Measurements from ENCODE around the gene GDF2. TPM values are rescaled to one million over a fixed set of nuclear protein-coding genes. Genes with fewer than 3 reads are reported as not detected.

The GDF2 gene
- total RNA-seq, 1 donor from 2014 or later, result not detected

- H3K9me3 Mint-ChIP-seq, result no peaks in the 10 kb centered on the region
- TF ChIP-seq, protein P1, sequence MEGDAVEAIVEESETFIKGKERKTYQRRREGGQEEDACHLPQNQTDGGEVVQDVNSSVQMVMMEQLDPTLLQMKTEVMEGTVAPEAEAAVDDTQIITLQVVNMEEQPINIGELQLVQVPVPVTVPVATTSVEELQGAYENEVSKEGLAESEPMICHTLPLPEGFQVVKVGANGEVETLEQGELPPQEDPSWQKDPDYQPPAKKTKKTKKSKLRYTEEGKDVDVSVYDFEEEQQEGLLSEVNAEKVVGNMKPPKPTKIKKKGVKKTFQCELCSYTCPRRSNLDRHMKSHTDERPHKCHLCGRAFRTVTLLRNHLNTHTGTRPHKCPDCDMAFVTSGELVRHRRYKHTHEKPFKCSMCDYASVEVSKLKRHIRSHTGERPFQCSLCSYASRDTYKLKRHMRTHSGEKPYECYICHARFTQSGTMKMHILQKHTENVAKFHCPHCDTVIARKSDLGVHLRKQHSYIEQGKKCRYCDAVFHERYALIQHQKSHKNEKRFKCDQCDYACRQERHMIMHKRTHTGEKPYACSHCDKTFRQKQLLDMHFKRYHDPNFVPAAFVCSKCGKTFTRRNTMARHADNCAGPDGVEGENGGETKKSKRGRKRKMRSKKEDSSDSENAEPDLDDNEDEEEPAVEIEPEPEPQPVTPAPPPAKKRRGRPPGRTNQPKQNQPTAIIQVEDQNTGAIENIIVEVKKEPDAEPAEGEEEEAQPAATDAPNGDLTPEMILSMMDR (conservative IDR thresholded peaks at IDR 0.05), result no peak
- H3K4me3 Mint-ChIP-seq, result no peak overlapping the region
- DNase-seq (ENCODE audit: extremely low spot score, unreplicated experiment), result no peak
- H3K27ac Mint-ChIP-seq, result no peak overlapping the region
- no peaks in the 10 kb centered on the region for H3K36me3 Mint-ChIP-seq
- H3K4me1 Mint-ChIP-seq (ENCODE audit: unreplicated experiment), result peaks cover 18% of the 10 kb centered on the region
- peaks cover 58% of the 10 kb centered on the region for H3K27me3 Mint-ChIP-seq
Observed at GRCh38 chr10:47291682-47292081, 30.6 kb upstream of the GDF2 start.

DNA sequence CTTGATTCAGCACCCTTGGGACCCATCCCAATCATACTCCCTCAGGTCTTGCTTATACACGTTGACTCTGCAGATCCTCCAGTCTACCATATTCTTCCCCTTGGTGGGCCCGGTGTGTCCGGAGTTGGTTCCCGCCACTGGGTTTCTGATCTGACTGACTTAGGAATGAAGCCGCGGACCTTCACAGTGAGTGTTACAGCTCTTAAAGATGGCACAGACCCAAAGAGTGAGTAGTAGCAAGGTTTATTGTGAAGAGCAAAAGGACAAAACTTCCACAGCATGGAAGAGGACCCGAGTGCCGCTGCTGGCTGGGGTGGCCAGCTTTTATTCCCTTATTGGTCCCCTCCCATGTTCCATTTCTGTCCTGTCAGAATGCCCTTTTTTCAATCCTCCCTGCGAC is 28.2 kb upstream of the GDF2 start:
- Mint-ChIP-seq H3K4me3 (no peak overlapping the region), H3K36me3 (no peaks in the 10 kb centered on the region), H3K27me3 (peaks cover 72% of the 10 kb centered on the region), H3K27ac (no peak overlapping the region), H3K4me1 (ENCODE audit: unreplicated experiment) (peaks cover 32% of the 10 kb centered on the region), H3K9me3 (no peaks in the 10 kb centered on the region)
- TF ChIP-seq, protein P1 (conservative IDR thresholded peaks at IDR 0.05), result no peak
- DNase-seq (ENCODE audit: extremely low spot score, unreplicated experiment), result no peak

- H3K4me3 Mint-ChIP-seq, result no peak overlapping the region
- no peak overlapping the region for H3K27ac Mint-ChIP-seq
- no peaks in the 10 kb centered on the region for H3K36me3 Mint-ChIP-seq
- no peak for DNase-seq (ENCODE audit: extremely low spot score, unreplicated experiment)
- TF ChIP-seq, protein P1 (conservative IDR thresholded peaks at IDR 0.05), result no peak
- H3K9me3 Mint-ChIP-seq, result no peaks in the 10 kb centered on the region
- H3K27me3 Mint-ChIP-seq, result peaks cover 75% of the 10 kb centered on the region
- peaks cover 34% of the 10 kb centered on the region for H3K4me1 Mint-ChIP-seq (ENCODE audit: unreplicated experiment)
Observed at GRCh38 chr10:47294501-47294900, 27.8 kb upstream of the GDF2 start.

- no peak for DNase-seq (ENCODE audit: extremely low spot score, unreplicated experiment)
- peak overlapping the region; percentile 68 for H3K27ac Mint-ChIP-seq
- peaks cover 72% of the 10 kb centered on the region for H3K27me3 Mint-ChIP-seq
- peaks cover 37% of the 10 kb centered on the region for H3K4me1 Mint-ChIP-seq (ENCODE audit: unreplicated experiment)
- no peak overlapping the region for H3K4me3 Mint-ChIP-seq
- TF ChIP-seq, protein P1 (conservative IDR thresholded peaks at IDR 0.05), result no peak
- no peaks in the 10 kb centered on the region for H3K36me3 Mint-ChIP-seq
- no peaks in the 10 kb centered on the region for H3K9me3 Mint-ChIP-seq
Observed at GRCh38 chr10:47295411-47295810, 26.8 kb upstream of the GDF2 start.

GRCh38 chr10:47296156-47296894 is 25.9 kb upstream of the GDF2 start:
- H3K27me3 Mint-ChIP-seq, result peaks cover 75% of the 10 kb centered on the region
- H3K27ac Mint-ChIP-seq, result peak overlapping the region; percentile 68
- peaks cover 40% of the 10 kb centered on the region for H3K4me1 Mint-ChIP-seq (ENCODE audit: unreplicated experiment)
- no peaks in the 10 kb centered on the region for H3K36me3 Mint-ChIP-seq
- DNase-seq (ENCODE audit: extremely low spot score, unreplicated experiment), result no peak
- TF ChIP-seq, protein P1 (conservative IDR thresholded peaks at IDR 0.05), result no peak
- no peaks in the 10 kb centered on the region for H3K9me3 Mint-ChIP-seq
- peak overlapping the region; percentile 42 for H3K4me3 Mint-ChIP-seq

All from type B pancreatic cell (in vitro differentiated cells).